NOMO-1 (cell line): Measurements from ENCODE around the gene MTURN.
A peak's percentile ranks its signal among the peaks of the same experiment; 100 is the strongest.
"Not testable (repeated sequence)": the region's sequence is repeated elsewhere in the genome, so short reads cannot be mapped to it uniquely, and the experiment has no call there.

Experiments
- DNase-seq, 2 experiments: peaks; one replicate each; lab custom pipeline; 2025; ENCODE audit not compliant: unreplicated experiment in 2 of 2; lab: John Stamatoyannopoulos, UW

MTURN gene

DNA sequence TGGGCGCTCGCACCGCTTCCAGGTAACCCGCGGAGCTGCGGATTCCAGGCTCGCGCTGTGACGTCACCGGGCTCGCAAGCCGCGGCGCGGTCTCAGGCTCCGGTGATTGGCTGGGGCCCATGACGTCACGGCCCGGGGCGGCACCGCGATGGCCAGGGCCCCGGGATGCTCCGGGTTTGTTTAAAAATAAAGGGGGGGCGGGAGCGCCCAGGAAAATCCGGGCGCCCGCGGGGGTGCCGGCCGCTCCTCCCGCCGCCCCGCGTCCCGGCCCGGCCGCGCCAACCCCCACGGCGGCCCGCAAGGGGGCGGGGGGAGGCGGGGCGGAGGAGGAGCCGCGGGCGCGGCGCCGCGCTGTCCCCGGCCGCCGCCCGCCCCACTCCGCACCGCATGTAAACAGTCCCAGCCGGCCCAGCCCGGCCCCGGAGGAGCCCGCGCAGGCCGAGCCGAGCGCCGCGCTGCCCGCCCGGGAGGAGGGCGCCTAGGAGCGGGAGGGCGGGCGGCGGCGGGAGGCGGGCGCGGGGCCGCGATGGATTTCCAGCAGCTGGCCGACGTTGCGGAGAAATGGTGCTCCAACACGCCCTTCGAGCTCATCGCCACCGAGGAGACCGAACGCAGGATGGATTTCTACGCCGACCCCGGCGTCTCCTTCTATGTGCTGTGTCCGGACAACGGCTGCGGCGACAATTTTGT lies at the start of gene MTURN:
TSS of gene MTURN (plus strand) at position 376 of the 690 bp plus-strand sequence. CDS start at position 527, 151 bp downstream.
- DNase-seq: peak; percentile 76 to 82

DNA sequence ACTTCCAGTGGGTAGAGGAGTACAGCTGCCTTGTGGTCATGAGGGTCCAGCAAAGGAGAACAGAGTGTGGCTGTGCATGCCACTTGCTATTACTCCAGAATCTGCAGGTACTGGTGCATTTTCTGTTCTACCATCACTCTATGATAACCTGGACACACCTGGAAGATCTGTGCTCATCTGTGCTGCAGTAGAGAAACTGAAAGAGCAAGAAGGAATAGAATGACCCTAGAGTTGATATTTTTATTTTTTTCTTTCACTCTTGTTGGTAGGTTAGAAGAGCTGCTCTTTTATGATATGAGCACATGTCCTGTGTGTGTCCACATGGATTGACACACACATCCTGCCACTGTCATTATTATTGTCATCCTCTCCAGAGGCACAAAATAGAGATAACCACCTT lies 48.3 kb upstream of the MTURN start:
- no peak for DNase-seq

DNA sequence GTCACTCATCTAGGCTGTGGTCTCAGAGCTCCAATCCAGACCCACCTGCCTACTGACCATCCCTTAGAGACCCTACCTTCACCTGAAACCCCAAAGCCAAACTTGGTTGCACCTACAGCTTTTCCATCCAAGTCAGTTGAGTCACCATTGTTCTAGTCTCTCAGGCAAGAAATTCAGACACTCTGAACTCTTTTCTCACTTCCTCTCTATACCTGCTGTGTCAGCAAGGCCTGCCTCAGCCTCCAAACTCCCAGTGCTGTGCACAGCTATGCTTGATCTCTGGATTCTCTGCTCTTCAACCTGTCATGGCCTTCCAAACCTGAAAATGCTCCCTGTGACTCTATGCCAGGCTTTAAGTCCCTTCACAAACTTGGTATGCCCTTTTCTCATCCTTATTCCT lies 47.4 kb upstream of the MTURN start:
- no peak for DNase-seq

DNA sequence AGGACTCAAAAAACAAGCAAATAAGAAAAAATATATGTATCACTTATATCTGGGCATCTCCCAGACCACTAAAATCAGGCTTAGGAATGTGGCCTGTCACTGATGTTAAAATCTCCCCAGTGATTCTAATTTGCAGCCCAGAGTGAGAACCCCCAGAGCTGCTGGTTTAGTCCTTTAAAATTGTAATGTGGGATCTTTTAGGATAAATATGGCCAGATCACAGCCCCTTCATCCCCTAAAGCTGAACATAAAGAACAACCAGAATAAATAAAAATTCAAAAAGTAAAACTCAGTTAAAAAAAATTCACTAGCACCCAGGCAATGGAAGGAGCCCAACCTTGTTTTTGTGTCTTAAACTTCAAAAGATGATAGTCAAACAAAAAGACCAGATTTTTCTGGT lies 46.4 kb upstream of the MTURN start:
- no peak for DNase-seq

DNA sequence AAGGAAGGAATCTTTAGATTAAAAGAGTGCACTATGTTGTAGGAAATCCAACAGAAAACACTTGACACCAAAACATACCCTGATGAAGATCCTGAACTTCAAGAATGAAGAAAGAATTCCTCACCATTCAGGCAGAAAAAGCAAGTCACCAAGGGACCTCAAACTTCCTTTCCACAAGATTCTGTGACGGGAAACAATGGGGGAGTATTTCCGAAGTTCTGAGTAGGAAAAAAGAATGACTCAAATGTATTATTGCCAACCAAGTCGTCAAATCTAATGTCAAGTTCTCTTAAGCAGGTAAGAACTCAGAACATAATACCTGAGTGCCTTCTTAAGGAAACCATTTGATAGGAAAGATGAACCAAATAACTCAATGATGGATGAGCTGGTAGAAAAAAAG lies 44.7 kb upstream of the MTURN start:
- no peak for DNase-seq

DNA sequence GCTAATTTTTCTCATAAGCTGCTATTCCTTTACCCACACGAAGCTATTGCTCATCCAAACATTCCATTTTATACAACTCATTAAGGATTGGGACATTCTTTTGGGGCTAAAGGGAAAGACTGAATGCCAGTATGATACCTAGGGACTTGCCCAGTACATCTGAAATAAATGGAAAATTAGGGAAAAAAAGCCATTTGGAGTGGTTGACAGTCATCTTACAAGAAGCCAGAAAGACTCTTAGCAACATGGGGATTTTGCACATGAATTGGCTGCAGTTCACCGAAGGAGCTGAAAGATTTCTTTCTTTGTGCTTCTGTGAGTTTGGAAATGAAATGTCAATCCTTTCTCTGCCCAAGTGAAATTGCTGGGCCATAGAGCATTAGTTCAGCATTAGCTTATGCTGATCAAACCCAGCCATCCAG lies 43.3 kb upstream of the MTURN start:
- no peak for DNase-seq

DNA sequence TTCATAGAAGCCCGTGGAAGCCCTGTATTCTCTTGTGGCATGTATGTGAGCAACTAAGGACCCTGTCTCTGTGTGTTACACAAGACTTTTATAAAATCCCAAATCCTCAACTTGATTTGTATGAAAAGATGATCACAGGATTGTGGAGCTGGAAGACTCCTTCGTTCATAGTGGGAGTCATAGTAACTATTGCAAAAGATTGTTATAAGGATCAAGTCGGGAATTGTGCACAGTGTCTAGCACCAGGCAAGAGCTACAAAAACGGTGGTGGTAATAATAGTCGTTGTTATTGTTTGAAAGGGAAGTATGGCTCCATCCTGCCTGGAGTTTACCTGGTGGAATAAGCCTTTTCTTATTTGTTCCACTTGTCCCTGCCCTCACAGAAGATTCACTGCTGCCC lies 42.8 kb upstream of the MTURN start:
- no peak for DNase-seq

DNA sequence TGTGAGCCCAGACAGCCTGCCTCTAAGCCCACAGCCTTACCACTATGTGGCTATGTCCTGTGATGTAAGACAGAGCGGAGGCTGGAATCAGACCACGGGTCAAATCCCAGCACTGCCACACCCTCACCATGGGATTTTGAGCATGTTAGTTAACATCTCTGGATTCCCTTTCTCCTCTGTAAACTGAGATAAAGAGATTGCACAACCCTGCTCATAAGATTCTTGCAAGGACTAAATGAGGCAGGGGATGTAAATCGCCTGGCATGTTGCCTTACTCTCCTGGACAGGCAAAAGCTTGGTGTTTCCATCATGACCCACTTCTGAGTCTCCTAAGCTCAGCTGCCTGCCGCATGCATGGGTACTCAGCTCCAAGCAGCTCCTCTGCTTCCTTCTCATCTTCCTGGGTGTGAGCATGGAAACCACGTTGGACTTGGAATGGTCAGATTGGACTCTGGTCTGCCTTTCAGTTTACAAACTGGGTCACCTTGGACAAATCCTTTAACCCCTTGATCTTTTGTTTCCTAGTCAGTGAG lies 41.3 kb upstream of the MTURN start:
- no peak for DNase-seq

DNA sequence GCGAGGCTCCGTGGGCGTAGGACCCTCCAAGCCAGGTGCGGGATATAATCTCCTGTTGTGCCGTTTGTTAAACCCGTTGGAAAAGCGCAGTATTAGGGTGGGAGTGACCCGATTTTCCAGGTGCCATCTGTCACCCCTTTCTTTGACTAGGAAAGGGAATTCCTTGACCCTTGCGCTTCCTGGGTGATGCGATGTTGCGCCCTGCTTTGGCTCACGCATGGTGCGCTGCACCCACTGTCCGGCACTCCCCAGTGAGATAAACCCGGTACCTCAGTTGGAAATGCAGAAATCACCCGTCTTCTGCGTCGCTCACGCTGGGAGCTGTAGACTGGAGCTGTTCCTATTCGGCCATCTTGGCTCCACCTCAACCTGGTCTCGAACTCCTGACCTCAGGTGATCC lies 36.2 kb upstream of the MTURN start:
- DNase-seq: not testable (repeated sequence)

DNA sequence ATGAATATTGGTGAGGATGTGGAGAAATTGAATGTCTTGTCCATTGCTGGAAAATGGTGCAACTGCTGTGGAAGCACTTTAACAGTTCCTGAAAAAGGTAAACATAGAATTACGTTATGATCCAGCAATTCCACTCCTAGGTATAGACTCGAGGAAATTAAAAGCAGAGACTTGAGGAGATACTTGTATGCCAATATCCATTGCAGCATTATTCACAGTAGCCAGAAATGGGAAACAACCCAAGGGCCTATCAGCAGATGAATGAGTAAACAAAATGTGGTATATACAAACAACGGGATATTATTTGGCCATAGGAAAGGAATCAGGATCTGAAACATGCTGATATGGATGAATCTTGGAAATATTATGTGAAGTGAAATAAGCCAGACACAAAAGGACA lies 32.5 kb upstream of the MTURN start:
- DNase-seq: no peak

DNA sequence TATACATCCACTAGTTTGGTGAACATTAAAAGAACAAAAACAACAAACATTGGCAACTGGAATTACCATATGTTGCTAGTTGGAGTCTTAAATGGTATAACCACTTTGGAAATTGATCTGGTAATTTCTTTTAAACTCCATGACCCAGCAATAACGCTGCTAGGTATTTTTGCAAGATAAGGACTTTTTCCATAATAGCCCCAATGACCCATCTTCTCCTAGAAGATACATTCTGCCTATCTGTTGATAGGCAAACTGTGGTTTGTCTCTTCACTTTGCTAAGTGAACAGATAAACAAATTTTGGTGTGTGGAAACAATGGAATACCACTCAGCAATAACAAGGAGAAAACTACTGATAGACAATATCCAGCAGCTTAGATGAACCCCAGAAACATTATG lies 30.6 kb upstream of the MTURN start:
- DNase-seq: no peak

DNA sequence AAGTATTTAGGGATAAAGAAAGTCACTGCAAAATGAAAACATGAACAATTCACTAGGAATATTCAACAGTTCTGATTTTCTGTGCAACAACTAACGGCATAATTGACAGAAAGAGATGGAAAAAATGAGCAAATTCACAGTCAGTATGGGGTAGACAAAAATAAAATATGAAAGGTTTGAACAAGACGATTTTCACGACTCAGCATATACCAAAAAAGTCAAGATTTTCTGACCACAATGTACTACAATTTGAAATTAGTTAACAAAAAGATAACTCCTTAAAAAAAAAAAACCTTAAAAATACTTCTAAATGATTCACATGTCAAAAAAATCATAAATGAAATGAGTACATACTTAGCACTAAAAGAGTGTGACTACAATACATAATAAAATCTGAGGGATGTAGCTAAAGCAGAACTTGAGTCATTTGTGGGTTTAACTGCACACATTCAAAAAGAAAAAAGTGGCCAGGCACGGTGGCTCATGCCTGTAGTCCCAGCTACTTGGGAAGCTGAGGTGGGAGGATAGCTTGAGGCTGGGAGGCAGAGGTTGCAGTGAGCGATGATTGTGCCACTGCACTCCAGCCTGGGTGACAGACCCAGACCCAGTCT lies 22.6 kb upstream of the MTURN start:
- no peak for DNase-seq

DNA sequence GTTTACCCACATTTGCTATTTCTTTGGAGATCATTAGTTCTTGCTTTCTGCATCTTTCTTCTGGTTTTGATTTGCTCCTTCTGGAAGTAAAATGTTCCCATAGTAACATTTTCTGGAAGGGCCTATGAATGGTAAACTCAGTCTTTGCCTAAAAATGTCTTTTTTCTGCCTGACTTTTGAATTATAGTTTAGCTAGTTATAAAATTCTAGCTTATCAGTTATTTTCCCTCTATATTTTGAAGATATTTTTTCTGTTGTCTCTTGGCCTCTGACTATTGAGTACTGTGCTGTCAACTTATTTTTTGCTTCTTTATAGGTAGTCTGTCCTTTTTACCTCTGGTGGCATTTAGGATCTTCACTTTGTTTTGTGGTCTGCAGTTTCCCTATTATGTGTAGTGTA lies 21.6 kb upstream of the MTURN start:
- no peak for DNase-seq

DNA sequence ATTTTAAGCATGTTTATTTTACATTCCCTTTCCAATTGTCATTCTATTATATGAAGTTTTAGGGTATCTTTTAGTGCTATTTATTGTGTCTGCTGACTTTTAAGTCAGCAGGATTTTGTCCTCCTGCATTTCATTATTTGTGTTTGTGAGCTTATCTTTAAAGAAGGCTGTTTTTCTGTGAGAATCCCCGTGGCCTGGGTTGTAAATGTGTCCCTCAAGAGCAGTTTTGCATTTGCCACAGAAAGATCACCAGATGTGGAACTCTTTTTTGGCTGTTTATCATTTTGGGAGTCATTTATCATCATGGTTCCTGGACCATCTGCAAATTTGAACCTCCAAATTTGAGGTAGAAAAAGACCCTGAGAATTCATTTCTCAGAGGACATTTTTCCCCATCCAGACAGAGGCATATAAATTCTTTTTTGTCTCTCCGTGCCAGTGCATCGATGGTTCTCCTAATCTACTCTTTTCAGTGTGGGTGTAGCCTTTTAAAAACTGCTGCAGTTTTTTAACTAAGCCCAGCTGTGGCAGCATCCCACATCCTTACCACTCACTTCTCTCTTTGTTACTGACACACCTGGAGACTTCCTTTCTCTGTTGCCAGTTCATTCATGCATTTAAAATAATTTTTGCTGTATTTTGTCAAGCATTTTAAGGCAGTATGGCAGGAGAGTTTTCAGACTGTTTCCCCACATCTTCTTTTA lies 20.1 kb upstream of the MTURN start:
- DNase-seq: no peak

DNA sequence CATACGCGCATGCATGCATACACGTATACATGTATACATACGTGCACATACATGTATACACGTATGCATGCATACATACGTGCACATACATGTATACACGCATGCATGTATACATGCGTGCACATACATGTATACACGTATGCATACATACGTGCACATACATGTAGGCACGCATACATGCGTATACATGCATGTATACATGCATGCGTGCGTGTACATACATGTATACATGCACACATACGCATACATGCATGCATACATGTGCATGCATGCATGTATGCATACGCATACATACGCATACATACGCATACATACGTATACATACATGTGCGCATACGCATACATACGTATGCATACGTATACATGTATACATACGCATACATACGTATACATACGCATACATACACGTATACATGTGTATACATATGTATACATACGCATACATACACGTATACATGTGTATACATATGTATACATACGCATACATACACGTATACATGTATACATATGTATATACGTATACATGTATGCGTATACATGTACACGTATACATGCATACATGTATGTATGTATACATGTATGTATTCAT lies 19.0 kb upstream of the MTURN start:
- DNase-seq: no peak

DNA sequence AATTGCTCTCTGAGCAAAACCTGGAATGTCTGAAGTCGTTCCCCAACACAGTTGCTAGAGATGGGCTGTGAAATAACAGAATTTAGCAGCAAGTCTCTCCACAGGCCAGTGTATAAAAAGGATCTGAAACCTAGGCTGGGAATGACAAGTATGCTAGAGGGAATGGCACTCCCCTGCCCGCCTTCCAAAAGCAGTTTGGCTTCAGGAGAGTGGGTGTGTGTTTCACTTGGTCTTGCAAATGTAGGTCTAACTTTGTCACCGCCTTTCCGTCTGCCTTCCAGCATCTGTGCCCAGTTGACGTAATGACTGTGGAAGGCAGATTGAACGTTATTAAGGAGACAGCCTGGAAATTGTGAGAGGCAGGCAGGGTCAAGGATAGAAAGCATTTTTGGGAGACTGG lies 18.0 kb upstream of the MTURN start:
- DNase-seq: no peak

DNA sequence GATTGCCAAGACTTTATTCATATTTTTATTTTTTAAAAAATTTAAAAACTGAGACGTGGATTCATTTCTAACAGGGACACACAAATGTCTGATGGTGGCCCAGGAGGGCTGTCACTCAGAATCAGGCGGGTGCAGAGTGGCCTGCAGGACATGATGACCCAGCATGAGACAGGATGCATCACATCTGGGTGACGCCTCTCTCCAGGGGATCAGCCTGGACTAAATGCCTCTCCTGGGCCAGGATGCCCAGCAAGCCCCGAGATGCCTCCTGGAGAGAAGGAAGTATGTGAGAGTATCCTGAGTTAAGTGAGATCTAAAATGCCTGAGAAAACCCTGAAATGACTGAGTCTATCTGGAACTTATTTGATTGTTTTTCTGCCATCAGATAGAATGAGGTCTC lies 16.9 kb upstream of the MTURN start:
- no peak for DNase-seq

DNA sequence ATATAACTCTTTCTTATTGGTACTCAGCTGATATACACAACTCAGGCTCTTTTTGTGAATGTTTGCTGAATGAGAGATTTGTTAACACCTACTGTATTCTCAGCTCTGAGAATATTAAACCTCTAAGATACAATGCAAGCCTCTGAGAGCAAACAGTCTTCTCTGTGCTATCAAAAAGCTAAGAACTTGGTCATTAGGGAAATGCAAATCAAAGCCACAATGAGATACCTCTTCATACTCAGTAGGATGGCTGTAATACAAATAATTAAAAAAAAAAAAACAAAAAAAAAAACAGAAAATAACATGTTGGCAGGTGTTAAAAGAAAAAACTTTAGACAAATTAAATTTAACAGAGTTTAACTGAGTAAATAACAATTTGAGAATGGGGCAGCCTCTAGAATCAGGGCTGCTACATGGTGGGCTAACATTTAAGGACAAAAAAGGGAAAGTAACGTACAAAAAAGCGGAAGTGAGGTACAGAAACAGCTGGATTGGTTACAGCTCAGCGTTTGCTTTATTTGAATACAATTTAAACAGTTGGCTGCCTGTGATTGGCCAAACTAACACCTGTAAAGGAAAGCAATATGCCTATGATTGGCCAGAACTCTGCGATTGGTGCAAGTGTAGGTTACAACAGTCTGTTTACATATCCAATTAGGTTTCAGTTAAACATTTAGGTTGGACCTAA lies 14.8 kb upstream of the MTURN start:
- no peak for DNase-seq

DNA sequence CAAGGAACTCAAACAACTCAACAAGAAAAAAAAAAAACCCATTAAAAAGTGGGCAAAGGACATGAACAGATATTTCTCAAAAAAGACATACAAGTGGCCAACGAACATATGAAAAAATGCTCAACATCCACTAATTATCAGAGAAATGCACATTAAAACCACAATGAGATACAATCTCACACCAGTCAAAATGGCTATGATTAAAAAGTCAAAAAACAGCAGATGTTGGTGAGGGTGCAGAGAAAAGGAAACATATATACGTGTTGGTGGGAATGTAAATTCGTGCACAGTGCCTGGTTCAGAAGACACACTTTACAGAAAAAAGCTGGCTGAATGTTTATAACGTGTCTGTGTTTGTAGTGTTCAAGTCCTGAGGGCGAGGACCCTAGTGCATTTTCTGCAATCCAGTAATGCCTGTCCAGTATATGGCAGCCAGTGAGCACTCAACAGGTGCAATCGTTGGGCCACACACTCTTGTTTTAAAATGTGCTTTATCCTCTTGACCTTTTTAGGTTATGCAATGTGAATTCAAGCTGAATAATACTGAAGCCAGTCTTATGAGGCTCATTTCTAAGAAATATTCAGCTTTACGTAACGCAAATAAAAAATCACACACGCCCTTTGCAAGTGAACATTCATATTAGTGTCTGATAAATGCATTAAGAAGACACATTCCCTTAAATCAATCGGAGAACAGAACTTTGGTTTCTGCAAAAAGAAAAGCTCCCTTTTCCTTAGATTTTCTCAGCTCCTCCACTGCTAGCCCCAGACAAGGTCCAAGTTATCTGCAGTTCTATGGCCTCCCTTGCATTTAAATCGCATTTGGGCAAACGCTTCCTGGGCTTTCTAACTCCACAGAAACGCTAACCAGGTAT lies 813 bp upstream of the MTURN start:
- DNase-seq: no peak
